Cardiac muscle cell (in vitro differentiated cells and primary cell): ENCODE measurements around the gene CTXND2. TPM values are rescaled to one million over a fixed set of nuclear protein-coding genes. Genes with fewer than 3 reads are reported as not detected.

Experiments used
- DNase-seq, 2 donors: peaks; one replicate each; pipeline versions ENCODE4 v3.0.0 to v3.0.0-alpha.2; 2010 to 2017; ENCODE audit warnings: low read depth in 1 of 2, low spot score in 1 of 2
- H3K27ac ChIP-seq: fragments of 200-600 bp; sonication (generic); 2 replicates; pipeline ENCODE4 v1.5.1; 2016
- H3K27me3 ChIP-seq: fragments of 200-600 bp; sonication (generic); 2 replicates; pipeline ENCODE4 v1.6.0; 2016; ENCODE audit warnings: control low read depth
- H3K36me3 ChIP-seq: fragments of 200-600 bp; sonication (generic); 2 replicates; pipeline ENCODE4 v1.5.1; 2016; ENCODE audit warnings: control low read depth
- H3K4me1 ChIP-seq: fragments of 200-600 bp; sonication (generic); 2 replicates; pipeline ENCODE4 v1.8.1; 2017; ENCODE audit warnings: low read depth, mild to moderate bottlenecking, mixed run types
- H3K4me3 ChIP-seq: fragments of 200-600 bp; sonication (generic); 2 replicates; pipeline ENCODE4 v1.5.1; 2016; ENCODE audit warnings: mild to moderate bottlenecking
- H3K9me3 ChIP-seq: fragments of 200-600 bp; sonication (generic); 2 replicates; pipeline ENCODE4 v1.5.1; 2017; ENCODE audit warnings: low read depth, mild to moderate bottlenecking, control low read depth
- polyA plus RNA-seq: library from polyadenylated mRNA; unstranded; fragments of >200 nt; fragmentation: Nextera tagmentation; extraction: Ambion mirVana; gene quantifications from 2 replicates; pipeline ENCODE4 v1.2.1, GENCODE V29; 2016
- total RNA-seq: library from RNA; depleted of rRNA; stranded (reverse); fragments of >200 nt; gene quantifications from 2 replicates; pipeline ENCODE4 v1.2.3, GENCODE V29; 2016
- TF ChIP-seq, protein P1 (sequence below): IDR thresholded peaks from 2 replicates; pipeline ENCODE4 v1.5.1; 2012; ENCODE audit warnings: low read depth, mild to moderate bottlenecking, low read length

The CTXND2 gene
- total and polyA plus RNA-seq, 2 experiments from 2014 or later, result not detected

DNA sequence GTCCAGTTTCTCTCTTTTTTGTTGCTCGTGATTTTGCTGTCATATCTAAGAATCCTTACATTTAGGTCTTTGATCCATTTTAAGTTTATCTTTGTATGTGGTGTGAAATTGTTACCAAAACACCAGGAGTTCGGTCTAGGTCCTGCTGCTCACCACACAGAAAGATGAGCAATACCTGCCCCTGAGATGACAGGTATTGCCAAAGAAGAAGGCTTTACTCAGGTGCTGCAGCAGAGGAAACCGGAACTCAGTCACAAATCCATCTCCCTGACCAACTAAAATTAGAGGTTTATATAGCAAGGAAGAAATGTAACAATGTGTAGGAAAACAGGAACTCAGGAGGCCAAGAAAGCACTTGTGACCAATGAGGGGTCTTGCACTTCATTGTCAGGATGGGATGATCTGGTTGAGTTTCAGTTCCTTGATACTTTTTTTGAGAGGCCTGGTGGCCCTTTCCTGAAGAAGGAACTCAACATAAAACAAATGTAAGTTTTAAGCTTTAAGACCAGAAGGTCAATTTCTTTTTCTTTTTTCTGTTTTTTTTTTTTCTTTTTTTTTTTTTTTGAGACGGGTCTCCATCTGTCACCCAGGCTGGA, 22.7 kb downstream of the CTXND2 start:
- H3K27me3 ChIP-seq, result no peaks in the 10 kb centered on the region
- H3K9me3 ChIP-seq, result no peaks in the 10 kb centered on the region
- H3K36me3 ChIP-seq, result no peaks in the 10 kb centered on the region
- H3K4me1 ChIP-seq, result no peaks in the 10 kb centered on the region
- no peak overlapping the region for H3K4me3 ChIP-seq
- DNase-seq, result no peak
- no peak overlapping the region for H3K27ac ChIP-seq
- TF ChIP-seq, protein P1, sequence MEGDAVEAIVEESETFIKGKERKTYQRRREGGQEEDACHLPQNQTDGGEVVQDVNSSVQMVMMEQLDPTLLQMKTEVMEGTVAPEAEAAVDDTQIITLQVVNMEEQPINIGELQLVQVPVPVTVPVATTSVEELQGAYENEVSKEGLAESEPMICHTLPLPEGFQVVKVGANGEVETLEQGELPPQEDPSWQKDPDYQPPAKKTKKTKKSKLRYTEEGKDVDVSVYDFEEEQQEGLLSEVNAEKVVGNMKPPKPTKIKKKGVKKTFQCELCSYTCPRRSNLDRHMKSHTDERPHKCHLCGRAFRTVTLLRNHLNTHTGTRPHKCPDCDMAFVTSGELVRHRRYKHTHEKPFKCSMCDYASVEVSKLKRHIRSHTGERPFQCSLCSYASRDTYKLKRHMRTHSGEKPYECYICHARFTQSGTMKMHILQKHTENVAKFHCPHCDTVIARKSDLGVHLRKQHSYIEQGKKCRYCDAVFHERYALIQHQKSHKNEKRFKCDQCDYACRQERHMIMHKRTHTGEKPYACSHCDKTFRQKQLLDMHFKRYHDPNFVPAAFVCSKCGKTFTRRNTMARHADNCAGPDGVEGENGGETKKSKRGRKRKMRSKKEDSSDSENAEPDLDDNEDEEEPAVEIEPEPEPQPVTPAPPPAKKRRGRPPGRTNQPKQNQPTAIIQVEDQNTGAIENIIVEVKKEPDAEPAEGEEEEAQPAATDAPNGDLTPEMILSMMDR, result no peak

DNA sequence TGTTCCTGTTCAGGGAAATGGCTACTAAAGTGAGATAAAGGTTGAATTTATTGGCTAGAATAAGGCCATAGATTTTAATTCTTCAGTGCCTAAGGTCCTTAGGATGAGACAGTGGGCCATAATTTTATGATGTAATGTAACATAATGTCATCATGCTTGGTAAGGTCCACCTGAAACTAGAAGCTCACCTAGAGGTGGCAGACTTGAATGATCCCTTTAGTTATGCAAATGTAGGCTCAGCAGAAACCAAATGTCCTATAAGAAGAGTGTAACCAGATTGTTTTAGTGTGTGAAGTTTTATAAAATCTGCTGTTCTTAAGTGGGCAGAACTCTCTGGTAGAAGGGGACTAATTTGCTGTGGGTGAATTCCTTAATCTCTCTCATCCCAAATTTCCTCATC, 25.7 kb downstream of the CTXND2 start:
- no peak overlapping the region for H3K4me3 ChIP-seq
- TF ChIP-seq, protein P1, result no peak
- H3K36me3 ChIP-seq, result no peaks in the 10 kb centered on the region
- H3K27me3 ChIP-seq, result no peaks in the 10 kb centered on the region
- DNase-seq, result no peak
- no peak overlapping the region for H3K27ac ChIP-seq
- no peaks in the 10 kb centered on the region for H3K9me3 ChIP-seq
- no peaks in the 10 kb centered on the region for H3K4me1 ChIP-seq

DNA sequence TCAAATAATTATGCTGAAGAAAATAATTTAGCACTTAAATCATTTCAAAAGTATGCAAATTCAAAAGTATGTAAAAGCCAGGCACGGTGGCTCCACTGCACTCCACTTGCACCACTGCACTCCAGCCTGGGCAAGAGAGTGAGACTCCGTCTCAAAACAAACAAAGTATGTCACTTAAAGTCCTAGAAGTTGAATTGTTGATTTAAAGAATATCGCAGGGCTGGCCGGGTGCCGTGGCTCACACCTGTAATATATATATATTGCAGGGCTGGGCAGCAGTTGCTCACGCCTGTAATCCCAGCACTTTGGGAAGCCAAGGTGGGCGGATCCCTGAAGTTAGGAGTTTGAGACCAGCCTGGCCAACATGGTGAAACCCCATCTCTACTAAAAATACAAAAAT, 30.5 kb downstream of the CTXND2 start:
- no peaks in the 10 kb centered on the region for H3K27me3 ChIP-seq
- TF ChIP-seq, protein P1, result no peak
- H3K4me3 ChIP-seq, result no peak overlapping the region
- H3K27ac ChIP-seq, result no peak overlapping the region
- no peaks in the 10 kb centered on the region for H3K9me3 ChIP-seq
- no peaks in the 10 kb centered on the region for H3K36me3 ChIP-seq
- no peaks in the 10 kb centered on the region for H3K4me1 ChIP-seq
- no peak for DNase-seq

DNA sequence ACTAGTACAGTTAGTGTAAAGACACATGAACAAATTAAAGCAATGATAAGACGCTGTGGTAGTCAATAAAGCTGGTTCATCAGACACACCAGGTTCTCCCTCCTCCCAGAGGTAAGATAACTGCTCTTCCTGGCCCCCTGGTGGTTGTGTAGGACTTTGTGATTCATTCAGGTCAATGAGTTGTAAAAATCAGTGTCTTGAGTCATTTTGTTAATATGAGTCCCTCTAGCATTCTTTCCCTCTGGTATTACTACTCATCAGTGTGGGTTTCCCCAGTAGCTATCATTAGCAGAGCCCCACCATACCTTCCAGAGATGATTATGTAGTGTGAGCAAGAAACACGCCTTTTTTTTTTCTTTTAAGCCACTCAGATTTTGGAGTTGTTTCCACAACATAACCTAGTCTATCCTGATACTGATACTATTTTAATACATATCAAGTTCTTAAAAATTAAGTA, 35.6 kb downstream of the CTXND2 start:
- Histone ChIP-seq H3K4me3 (no peak overlapping the region), H3K27ac (no peak overlapping the region), H3K9me3 (no peaks in the 10 kb centered on the region), H3K27me3 (no peaks in the 10 kb centered on the region), H3K36me3 (no peaks in the 10 kb centered on the region), H3K4me1 (no peaks in the 10 kb centered on the region)
- peak; percentile 80 to 86 for DNase-seq
- TF ChIP-seq, protein P1, result peak; percentile 85

DNA sequence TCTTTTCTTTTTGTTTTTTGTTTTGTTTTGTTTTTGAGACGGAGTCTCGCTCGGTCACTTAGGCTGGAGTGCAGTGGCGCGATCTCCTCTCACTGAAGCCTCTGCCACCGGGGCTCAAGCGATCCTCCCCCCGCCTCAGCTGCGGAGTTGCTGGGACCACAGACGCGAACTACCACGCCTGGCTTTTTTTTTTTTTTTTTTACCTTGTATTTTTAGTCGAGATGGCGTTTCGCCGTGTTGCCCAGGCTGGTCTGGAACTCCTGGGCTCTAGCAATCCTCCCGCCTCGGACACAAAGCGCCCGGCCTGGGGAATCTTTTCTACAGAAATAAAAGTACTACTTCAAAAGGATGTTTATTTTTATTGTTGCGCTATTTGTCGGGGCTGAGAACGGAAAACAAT, 38.1 kb downstream of the CTXND2 start:
- Histone ChIP-seq H3K27ac (no peak overlapping the region), H3K4me3 (no peak overlapping the region), H3K27me3 (no peaks in the 10 kb centered on the region), H3K4me1 (no peaks in the 10 kb centered on the region), H3K9me3 (no peaks in the 10 kb centered on the region), H3K36me3 (peaks cover 14% of the 10 kb centered on the region)
- peak in 1 of 2 donors; percentile 2 for DNase-seq
- TF ChIP-seq, protein P1, result no peak
